ENCODE data around the gene OTUB1.

OTUB1 gene

DNA sequence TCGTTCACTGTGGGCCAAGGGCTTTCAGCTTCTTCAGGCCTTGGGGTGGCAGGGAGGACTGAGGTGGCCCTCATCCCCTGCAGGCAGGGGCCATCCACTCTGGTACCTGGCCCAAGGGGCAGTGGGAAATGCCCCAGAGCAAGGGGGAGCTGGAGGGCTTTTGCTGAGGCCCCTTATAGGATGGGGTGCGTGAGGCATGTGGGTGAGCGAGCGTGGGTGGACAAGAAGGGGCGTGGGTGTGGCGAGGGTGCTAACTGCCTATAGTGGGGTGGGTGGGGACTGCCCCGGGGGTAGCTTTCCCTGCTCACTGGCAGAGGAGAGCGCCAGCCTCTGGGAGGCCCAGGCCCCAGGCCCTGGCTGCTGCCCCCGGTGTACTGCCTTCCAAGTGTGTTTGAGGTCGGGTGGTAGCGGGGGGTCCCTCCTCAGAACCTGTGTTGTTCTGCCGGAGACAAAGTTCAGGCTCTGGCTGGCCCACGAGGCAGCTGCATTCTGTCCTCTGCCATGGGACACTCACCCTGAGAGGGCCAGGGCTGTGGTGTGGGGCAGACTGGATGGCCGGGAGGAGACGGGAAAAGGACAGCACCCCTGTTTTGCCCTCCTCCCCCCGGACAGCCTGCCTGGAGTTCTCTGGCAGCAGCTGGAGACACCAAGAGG, 52.9 kb downstream of the OTUB1 start:
- Histone ChIP-seq H3K36me3 (ENCODE audit: control insufficient read depth, low read length) (no peaks in the 10 kb centered on the region), H3K4me1 (ENCODE audit: control insufficient read depth, low read length) (no peaks in the 10 kb centered on the region), H3F3A (ENCODE audit: control insufficient read depth, insufficient read depth) (no peaks in the 10 kb centered on the region), H3K79me2 (ENCODE audit: control insufficient read depth, low read length) (no peaks in the 10 kb centered on the region), H3K9me3 (ENCODE audit: control insufficient read depth, insufficient read depth, low read length) (no peaks in the 10 kb centered on the region), H3K4me2 (ENCODE audit: low read length) (no peak overlapping the region), H4K20me1 (ENCODE audit: control insufficient read depth, insufficient read depth, low read depth, low read length) (no peaks in the 10 kb centered on the region; the same call in 1 of the 2 replicates), H3K4me3 (ENCODE audit: low read length) (no peak overlapping the region), H3K27me3 (ENCODE audit: control insufficient read depth, low read length) (peaks cover 32% of the 10 kb centered on the region), H3K9me2 (replicated peaks; ENCODE audit: control insufficient read depth, low read length) (no peaks in the 10 kb centered on the region), H3K27ac (ENCODE audit: low read depth, low read length) (no peak overlapping the region)
- TF ChIP-seq EZH2phosphoT487 (IDR thresholded peaks at IDR 0.05; ENCODE audit: borderline replicate concordance, low read length), result no peak
- TF ChIP-seq, protein P1, sequence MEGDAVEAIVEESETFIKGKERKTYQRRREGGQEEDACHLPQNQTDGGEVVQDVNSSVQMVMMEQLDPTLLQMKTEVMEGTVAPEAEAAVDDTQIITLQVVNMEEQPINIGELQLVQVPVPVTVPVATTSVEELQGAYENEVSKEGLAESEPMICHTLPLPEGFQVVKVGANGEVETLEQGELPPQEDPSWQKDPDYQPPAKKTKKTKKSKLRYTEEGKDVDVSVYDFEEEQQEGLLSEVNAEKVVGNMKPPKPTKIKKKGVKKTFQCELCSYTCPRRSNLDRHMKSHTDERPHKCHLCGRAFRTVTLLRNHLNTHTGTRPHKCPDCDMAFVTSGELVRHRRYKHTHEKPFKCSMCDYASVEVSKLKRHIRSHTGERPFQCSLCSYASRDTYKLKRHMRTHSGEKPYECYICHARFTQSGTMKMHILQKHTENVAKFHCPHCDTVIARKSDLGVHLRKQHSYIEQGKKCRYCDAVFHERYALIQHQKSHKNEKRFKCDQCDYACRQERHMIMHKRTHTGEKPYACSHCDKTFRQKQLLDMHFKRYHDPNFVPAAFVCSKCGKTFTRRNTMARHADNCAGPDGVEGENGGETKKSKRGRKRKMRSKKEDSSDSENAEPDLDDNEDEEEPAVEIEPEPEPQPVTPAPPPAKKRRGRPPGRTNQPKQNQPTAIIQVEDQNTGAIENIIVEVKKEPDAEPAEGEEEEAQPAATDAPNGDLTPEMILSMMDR (IDR thresholded peaks at IDR 0.05; ENCODE audit: low read depth, low read length, poor library complexity, severe bottlenecking), result no peak

DNA sequence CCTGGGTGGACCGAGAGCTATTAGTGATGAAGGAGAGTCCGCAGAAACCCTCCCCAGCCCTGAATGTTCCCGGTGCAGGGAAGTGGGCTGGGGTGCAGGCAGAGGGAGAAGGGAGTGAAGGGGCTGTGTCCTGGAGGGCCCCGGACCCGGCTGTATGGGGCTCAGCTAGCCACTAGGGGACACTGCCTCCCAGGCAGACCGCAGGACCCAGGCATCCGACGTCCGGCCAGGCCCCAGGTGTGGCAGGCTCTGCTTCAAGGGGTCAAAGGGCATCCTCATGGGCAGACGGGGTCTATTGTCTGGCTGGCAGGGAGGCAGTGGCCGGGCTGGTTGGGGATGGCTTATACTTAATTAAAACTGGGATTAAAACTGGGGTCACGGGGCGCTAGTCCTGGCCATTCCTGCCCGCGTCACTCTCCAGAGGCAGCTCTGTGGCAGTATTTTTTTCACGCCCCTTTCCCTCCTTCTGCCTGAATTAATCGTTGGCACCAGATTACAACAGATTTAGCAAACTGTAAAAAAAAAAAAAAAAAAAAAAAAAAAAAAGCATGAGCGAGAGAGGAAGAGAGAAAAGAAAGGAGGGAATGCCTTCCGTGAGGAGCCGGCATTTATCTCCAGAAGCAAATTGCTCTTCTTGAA, 54.6 kb downstream of the OTUB1 start:
- no peaks in the 10 kb centered on the region for H3K4me1 ChIP-seq (ENCODE audit: control insufficient read depth, low read length)

DNA sequence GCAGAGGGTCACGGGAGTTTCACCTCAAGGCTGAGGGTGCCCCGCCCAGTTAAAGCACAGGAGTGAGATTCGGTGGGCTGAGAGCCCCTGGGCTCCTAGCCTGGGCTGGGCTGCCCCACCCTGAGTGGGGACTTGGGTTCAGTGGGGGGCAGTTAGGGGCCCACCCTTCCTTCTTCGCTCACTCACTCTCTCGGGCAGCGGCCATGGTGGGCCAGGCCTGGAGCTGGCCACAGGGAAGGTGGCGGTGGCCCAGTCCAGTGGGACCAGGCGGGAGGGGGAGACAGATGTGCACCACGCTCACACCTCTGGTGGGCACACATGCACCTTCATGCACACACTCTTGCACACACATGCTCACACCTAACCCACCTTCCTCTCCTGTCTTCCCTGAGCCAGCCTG, 55.6 kb downstream of the OTUB1 start:
- Histone ChIP-seq H3K36me3 (ENCODE audit: control insufficient read depth, low read length) (no peaks in the 10 kb centered on the region), H3K4me2 (ENCODE audit: low read length) (no peak overlapping the region), H3K9me3 (ENCODE audit: control insufficient read depth, insufficient read depth, low read length) (no peaks in the 10 kb centered on the region), H3K27ac (ENCODE audit: low read depth, low read length) (no peak overlapping the region), H3F3A (ENCODE audit: control insufficient read depth, insufficient read depth) (no peaks in the 10 kb centered on the region), H4K20me1 (ENCODE audit: control insufficient read depth, insufficient read depth, low read depth, low read length) (no peaks in the 10 kb centered on the region; the same call in 1 of the 2 replicates), H3K4me1 (ENCODE audit: control insufficient read depth, low read length) (no peaks in the 10 kb centered on the region), H3K79me2 (ENCODE audit: control insufficient read depth, low read length) (no peaks in the 10 kb centered on the region), H3K4me3 (ENCODE audit: low read length) (no peak overlapping the region), H3K9me2 (replicated peaks; ENCODE audit: control insufficient read depth, low read length) (no peaks in the 10 kb centered on the region), H3K27me3 (ENCODE audit: control insufficient read depth, low read length) (peaks cover 17% of the 10 kb centered on the region)
- TF ChIP-seq, protein P1 (IDR thresholded peaks at IDR 0.05; ENCODE audit: low read depth, low read length, poor library complexity, severe bottlenecking), result no peak
- TF ChIP-seq EZH2phosphoT487 (IDR thresholded peaks at IDR 0.05; ENCODE audit: borderline replicate concordance, low read length), result no peak

More for the DNA sequence above, 54.6 kb downstream of the OTUB1 start:
- Histone ChIP-seq H3K4me3 (ENCODE audit: low read length) (no peak overlapping the region), H3K4me2 (ENCODE audit: low read length) (no peak overlapping the region), H3K79me2 (ENCODE audit: control insufficient read depth, low read length) (no peaks in the 10 kb centered on the region), H3K9me3 (ENCODE audit: control insufficient read depth, insufficient read depth, low read length) (no peaks in the 10 kb centered on the region), H3F3A (ENCODE audit: control insufficient read depth, insufficient read depth) (no peaks in the 10 kb centered on the region), H3K27me3 (ENCODE audit: control insufficient read depth, low read length) (peaks cover 24% of the 10 kb centered on the region), H3K27ac (ENCODE audit: low read depth, low read length) (no peak overlapping the region), H4K20me1 (ENCODE audit: control insufficient read depth, insufficient read depth, low read depth, low read length) (no peaks in the 10 kb centered on the region; the same call in 1 of the 2 replicates), H3K36me3 (ENCODE audit: control insufficient read depth, low read length) (no peaks in the 10 kb centered on the region), H3K9me2 (replicated peaks; ENCODE audit: control insufficient read depth, low read length) (no peaks in the 10 kb centered on the region)
- no peak for TF ChIP-seq EZH2phosphoT487 (IDR thresholded peaks at IDR 0.05; ENCODE audit: borderline replicate concordance, low read length)

DNA sequence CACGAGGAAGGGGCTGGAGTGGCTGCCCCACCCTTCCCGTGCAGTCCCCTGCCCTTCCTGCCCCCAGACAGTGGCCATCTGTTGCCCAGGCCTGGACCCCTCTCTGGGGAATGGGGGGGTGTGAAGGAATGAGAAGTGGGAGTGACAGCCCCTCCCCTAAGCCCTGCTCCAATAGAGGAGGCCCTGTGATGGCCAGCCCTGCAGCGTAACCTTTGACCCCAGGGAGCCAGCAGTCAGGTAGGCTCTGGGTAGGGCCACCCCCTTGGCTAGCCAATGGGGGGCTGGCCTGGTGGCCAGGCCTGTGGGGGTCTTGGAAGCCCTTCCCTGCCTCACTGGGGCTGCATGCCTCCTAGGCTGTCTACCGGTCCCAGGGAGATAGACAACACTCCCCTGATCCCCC, 56.1 kb downstream of the OTUB1 start:
- peaks cover 12% of the 10 kb centered on the region for H3K27me3 ChIP-seq (ENCODE audit: control insufficient read depth, low read length)
- no peak for TF ChIP-seq EZH2phosphoT487 (IDR thresholded peaks at IDR 0.05; ENCODE audit: borderline replicate concordance, low read length)
- TF ChIP-seq, protein P1 (IDR thresholded peaks at IDR 0.05; ENCODE audit: low read depth, low read length, poor library complexity, severe bottlenecking), result no peak
- no peaks in the 10 kb centered on the region for H3K4me1 ChIP-seq (ENCODE audit: control insufficient read depth, low read length)
- H3K9me2 ChIP-seq (replicated peaks; ENCODE audit: control insufficient read depth, low read length), result no peaks in the 10 kb centered on the region
- H3K9me3 ChIP-seq (ENCODE audit: control insufficient read depth, insufficient read depth, low read length), result no peaks in the 10 kb centered on the region
- H3F3A ChIP-seq (ENCODE audit: control insufficient read depth, insufficient read depth), result no peaks in the 10 kb centered on the region
- H3K36me3 ChIP-seq (ENCODE audit: control insufficient read depth, low read length), result no peaks in the 10 kb centered on the region
- no peak overlapping the region for H3K4me3 ChIP-seq (ENCODE audit: low read length)
- H3K79me2 ChIP-seq (ENCODE audit: control insufficient read depth, low read length), result no peaks in the 10 kb centered on the region
- no peak overlapping the region for H3K4me2 ChIP-seq (ENCODE audit: low read length)
- no peak overlapping the region for H3K27ac ChIP-seq (ENCODE audit: low read depth, low read length)
- H4K20me1 ChIP-seq (ENCODE audit: control insufficient read depth, insufficient read depth, low read depth, low read length), result no peaks in the 10 kb centered on the region; the same call in 1 of the 2 replicates
